Nucleus accumbens (tissue), 56 donors: ENCODE measurements around the gene ATOH7.
A peak's percentile ranks its signal among the peaks of the same experiment; 100 is the strongest.
"Not testable (repeated sequence)": the region's sequence is repeated elsewhere in the genome, so short reads cannot be mapped to it uniquely, and the experiment has no call there.

Source experiments
- DNase-seq, 56 donors: peaks; one replicate each; lab custom pipeline; 2025; lab: John Stamatoyannopoulos, UW

The ATOH7 gene

GRCh38 chr10:68231817-68232251 lies at the start of gene ATOH7:
Gene ATOH7 (minus strand): TSS chr10:68232113. CDS start chr10:68231677, 436 bp downstream.
- peak in 30 of 56 donors; percentile 2 to 54 (median 22) for DNase-seq

GRCh38 chr10:68280758-68281157 lies 48.8 kb upstream of the ATOH7 start:
- DNase-seq = no peak

GRCh38 chr10:68278906-68279753 lies 47.2 kb upstream of the ATOH7 start:
- not testable (repeated sequence) for DNase-seq

GRCh38 chr10:68277814-68278213 lies 45.9 kb upstream of the ATOH7 start:
- DNase-seq = not testable (repeated sequence)

- DNase-seq = no peak
Measured at GRCh38 chr10:68276224-68276623, 44.3 kb upstream of the ATOH7 start.

GRCh38 chr10:68275600-68276126 lies 43.8 kb upstream of the ATOH7 start:
- no peak for DNase-seq

GRCh38 chr10:68272833-68273232 lies 40.9 kb upstream of the ATOH7 start:
- no peak for DNase-seq

- no peak for DNase-seq
Measured at GRCh38 chr10:68271196-68271882, 39.4 kb upstream of the ATOH7 start.

- DNase-seq = no peak
Measured at GRCh38 chr10:68269562-68270290, 37.8 kb upstream of the ATOH7 start.

GRCh38 chr10:68261132-68261856 lies 29.4 kb upstream of the ATOH7 start:
- DNase-seq = peak in 34 of 56 donors; percentile 1 to 62 (median 10)

GRCh38 chr10:68253346-68253745 lies 21.4 kb upstream of the ATOH7 start:
- no peak for DNase-seq

GRCh38 chr10:68251625-68252495 lies 19.9 kb upstream of the ATOH7 start:
- DNase-seq = no peak

GRCh38 chr10:68251151-68251550 lies 19.2 kb upstream of the ATOH7 start:
- DNase-seq = no peak

GRCh38 chr10:68249297-68249696 lies 17.4 kb upstream of the ATOH7 start:
- DNase-seq = no peak

- no peak for DNase-seq
Measured at GRCh38 chr10:68247931-68248330, 16.0 kb upstream of the ATOH7 start.

GRCh38 chr10:68246397-68246796 lies 14.5 kb upstream of the ATOH7 start:
- DNase-seq = not testable (repeated sequence)

- DNase-seq = no peak
Measured at GRCh38 chr10:68242051-68242450, 10.1 kb upstream of the ATOH7 start.

GRCh38 chr10:68239596-68240150 lies 7.8 kb upstream of the ATOH7 start:
- DNase-seq = no peak

- DNase-seq = no peak
Measured at GRCh38 chr10:68239069-68239468, 7.2 kb upstream of the ATOH7 start.
